22Rv1 (cell line): Measurements from ENCODE around the gene PODXL2.

Experiments
- H3K27ac ChIP-seq: fragments of 450-650 bp; 2 replicates; pipeline ENCODE4 v1.5.1; 2017
- ZFX ChIP-seq: fragments of 450-650 bp; IDR thresholded peaks from 2 replicates; pipeline ENCODE4 v1.6.1; 2017; ENCODE audit warnings: antibody characterized with exemption, borderline replicate concordance
- TF ChIP-seq, protein P1 (sequence below): fragments of 450-650 bp; IDR thresholded peaks from 2 replicates; pipeline ENCODE4 v1.5.1; 2017; ENCODE audit warnings: mild to moderate bottlenecking

Gene PODXL2

DNA sequence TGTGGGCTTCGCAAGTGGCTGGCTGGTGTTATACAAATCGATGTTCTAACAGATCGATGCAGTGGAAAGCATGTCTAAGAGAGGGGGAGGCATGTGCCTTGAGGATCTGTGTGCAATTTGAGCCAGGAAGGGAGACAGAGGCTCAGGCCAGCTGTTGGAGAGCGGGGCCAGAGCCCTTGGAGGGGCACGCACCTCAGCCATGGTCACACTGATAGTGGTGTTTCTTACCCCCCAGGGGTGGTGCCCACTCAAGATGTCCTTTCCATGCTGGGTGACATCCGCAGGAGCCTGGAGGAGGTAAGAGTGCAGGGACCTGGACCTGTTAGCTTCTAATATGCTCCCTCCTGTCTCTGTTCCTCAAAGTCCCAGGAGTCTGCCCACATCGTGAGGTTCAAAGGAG lies 39.9 kb downstream of the PODXL2 start:
- H3K27ac ChIP-seq: no peak overlapping the region
- TF ChIP-seq ZFX: no peak
- TF ChIP-seq, protein P1, sequence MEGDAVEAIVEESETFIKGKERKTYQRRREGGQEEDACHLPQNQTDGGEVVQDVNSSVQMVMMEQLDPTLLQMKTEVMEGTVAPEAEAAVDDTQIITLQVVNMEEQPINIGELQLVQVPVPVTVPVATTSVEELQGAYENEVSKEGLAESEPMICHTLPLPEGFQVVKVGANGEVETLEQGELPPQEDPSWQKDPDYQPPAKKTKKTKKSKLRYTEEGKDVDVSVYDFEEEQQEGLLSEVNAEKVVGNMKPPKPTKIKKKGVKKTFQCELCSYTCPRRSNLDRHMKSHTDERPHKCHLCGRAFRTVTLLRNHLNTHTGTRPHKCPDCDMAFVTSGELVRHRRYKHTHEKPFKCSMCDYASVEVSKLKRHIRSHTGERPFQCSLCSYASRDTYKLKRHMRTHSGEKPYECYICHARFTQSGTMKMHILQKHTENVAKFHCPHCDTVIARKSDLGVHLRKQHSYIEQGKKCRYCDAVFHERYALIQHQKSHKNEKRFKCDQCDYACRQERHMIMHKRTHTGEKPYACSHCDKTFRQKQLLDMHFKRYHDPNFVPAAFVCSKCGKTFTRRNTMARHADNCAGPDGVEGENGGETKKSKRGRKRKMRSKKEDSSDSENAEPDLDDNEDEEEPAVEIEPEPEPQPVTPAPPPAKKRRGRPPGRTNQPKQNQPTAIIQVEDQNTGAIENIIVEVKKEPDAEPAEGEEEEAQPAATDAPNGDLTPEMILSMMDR: no peak

DNA sequence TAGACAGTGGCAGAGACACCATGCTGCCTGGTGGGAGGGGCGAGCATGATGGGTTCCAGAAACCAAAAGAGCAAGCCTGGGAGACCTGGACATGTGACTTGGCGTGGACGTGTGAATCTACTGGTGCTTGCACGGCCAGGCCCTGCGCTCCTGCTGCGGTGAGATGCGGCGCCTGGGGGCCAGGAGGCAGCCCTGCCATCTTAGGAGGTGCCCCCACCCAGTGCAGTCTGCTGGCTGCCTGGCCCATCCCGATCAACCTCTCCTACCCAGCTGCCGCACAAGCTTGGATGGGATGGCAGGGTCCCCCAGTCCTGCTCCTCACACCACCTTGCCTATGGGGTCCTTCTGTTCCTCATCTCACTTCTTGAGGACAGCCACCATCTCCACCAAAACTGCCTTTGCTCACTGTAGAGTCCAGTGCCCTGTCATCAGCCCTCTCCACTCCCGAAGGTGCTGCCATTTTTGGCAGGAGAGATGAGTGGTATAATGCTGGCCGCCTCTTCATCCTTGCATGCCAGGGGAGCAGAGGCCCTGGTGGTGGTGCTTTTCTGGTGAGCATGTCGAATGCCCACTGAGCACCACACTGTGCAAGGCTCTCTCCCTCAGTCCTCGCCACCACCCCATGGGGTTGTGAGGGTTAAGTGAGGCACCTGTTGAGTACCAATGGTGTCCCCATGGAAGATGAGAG lies 40.7 kb downstream of the PODXL2 start:
- H3K27ac ChIP-seq: no peak overlapping the region
- TF ChIP-seq ZFX: no peak

DNA sequence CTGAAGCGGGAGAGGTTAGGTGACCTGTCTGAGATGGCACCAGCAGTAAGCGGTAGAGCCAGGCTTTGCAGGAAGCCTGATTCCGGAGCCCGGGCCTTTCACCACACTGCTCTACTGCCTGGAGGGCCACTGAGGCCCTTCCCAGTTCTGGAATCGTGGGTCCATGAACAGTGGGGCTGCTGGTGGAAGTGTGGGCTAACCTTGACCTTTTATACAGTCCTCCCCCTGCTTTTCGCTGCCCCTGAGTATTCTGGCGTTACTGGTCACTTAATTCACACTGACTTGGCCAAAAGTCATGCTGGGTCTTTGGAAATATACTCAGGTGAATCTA lies 41.2 kb downstream of the PODXL2 start:
- TF ChIP-seq ZFX: no peak
- TF ChIP-seq, protein P1: no peak
- no peak overlapping the region for H3K27ac ChIP-seq

DNA sequence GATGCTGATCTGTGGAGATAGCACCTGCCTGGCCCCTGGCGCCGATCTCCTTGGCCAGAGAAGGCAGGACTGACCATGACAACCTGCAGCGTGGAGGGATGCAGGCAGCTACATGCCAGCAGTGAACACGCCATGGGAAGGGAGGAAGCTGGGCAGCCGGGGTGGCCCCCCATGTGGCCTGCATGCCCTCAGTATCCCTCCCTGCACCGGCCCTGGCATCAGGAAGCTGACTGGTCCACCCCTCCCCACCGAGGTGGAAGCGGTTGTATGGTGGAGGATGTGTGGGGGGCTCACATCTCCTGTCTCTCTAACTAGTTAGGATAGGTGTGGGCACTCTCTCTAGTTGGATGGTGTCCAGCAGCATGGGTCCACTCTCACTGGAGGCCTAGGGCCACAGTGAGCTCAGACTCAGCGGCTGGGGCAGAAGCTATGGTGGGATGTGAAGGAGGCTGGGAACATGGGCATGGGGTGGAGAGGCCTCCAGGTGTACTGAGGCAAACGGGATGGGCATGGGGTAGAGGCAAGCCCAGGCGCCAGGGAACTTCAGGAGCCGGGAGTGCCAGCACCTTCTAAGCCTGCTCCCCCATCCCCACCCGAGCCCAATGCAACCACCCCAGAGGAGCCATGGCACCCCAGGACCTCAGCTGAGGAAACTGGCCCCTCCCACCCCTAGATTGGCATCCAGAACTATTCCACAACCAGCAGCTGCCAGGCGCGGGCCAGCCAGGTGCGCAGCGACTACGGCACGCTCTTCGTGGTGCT lies 42.0 kb downstream of the PODXL2 start:
- H3K27ac ChIP-seq: no peak overlapping the region
- TF ChIP-seq, protein P1: no peak
- no peak for TF ChIP-seq ZFX

DNA sequence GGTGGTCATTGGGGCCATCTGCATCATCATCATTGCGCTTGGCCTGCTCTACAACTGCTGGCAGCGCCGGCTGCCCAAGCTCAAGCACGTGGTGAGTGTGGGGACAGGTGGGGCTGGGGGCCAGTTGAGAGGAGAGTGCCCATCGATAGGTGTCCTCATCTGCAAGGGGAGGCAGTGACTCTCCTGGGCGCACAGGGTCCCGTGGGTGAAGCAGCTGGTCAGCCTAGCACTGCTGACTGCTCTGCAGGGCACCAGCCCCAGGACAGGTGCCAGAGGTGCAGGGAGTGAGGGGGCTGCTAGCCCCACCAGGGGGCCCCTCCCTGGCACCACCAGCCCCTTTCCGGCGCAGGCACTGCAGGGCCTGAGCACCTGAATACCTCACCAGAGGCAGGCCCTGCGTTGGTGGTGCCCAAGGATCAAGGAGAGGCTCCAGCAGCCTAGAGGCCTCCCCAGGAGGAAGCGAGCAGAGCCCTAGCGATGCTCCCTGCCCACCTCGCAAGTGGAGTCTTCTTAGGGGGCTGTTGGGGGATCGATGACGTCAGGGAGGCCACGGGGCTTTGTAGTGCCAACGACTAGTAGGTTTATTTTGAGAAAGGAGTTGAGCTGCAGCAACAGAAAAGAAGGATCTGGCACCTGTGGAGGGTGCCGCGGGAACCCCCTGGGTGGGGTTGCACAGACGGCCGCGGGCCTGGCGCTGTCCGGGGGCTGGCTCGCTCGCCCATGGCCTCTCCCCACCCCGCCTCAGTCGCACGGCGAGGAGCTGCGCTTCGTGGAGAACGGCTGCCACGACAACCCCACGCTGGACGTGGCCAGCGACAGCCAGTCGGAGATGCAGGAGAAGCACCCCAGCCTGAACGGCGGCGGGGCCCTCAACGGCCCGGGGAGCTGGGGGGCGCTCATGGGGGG lies 42.8 kb downstream of the PODXL2 start:
- H3K27ac ChIP-seq: peak overlapping the region; percentile 73
- TF ChIP-seq, protein P1: no peak
- no peak for TF ChIP-seq ZFX

DNA sequence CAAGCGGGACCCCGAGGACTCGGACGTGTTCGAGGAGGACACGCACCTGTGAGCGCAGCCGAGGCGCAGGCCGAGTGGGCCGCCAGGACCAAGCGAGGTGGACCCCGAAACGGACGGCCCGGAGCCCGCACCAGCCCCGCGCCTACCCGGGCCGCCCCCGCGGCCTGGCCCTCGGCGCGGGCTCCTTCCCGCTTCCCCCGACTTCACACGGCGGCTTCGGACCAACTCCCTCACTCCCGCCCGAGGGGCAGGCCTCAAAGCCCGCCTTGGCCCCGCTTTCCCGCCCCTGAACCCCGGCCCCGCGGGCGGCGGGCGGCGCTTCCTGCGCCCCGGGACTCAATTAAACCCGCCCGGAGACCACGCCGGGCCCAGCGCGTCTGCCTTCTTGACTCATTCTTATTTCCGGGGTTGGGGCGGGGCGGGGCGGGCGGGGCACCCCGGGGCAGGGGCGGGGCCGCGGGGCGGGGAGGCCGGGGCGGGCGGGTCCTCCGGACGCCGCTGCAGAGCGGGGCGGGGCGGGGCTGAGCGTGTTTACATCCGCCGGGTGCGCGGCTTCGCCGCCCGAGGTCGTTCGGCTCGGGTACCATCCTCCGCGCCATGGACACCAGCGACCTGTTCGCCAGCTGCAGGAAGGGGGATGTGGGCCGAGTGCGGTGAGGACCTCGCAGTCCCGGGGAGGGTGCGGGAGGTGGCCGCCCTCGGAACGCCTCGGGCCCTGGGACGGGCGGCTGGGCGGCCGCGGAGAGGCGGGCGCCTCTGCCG lies 43.6 kb downstream of the PODXL2 start, which contains the start of gene ABTB1:
ABTB1 (plus strand) TSS at position 524 of the 762 bp plus-strand sequence; CDS start at position 598, 74 bp downstream.
- TF ChIP-seq ZFX: no peak
- TF ChIP-seq, protein P1: no peak
- H3K27ac ChIP-seq: peak within 1 kb of the TSS; percentile 73
